Karpas-422 (cell line): Measurements from ENCODE around the gene PIAS1. TPM values are rescaled to one million over a fixed set of nuclear protein-coding genes. Genes with fewer than 3 reads are reported as not detected.
"Not testable (repeated sequence)": the region's sequence is repeated elsewhere in the genome, so short reads cannot be mapped to it uniquely, and the experiment has no call there.

ENCODE experiments used
- DNase-seq: peaks from one replicate; pipeline ENCODE4 v3.0.0-alpha.2; 2015
- H2AFZ ChIP-seq: fragments of 200-600 bp; sonication (generic); 2 replicates; pipeline ENCODE4 v1.6.1; 2014; ENCODE audit warnings: antibody characterized with exemption, low read length, mixed read lengths
- H3K27ac ChIP-seq: fragments of 200-600 bp; sonication (generic); 2 replicates; pipeline ENCODE4 v1.5.1; 2014; ENCODE audit warnings: mild to moderate bottlenecking, low read length, moderate library complexity
- H3K27me3 ChIP-seq: fragments of 200-600 bp; sonication (generic); 2 replicates; pipeline ENCODE4 v1.6.1; 2014; ENCODE audit warnings: low read length, mixed read lengths
- H3K36me3 ChIP-seq: fragments of 200-600 bp; sonication (generic); 2 replicates; pipeline ENCODE4 v1.6.1; 2014; ENCODE audit warnings: low read length, mixed read lengths; ENCODE audit not compliant: insufficient read depth
- H3K4me1 ChIP-seq: fragments of 200-600 bp; sonication (generic); 2 replicates; pipeline ENCODE4 v1.6.1; 2014; ENCODE audit warnings: mild to moderate bottlenecking, low read length, mixed read lengths
- H3K4me2 ChIP-seq: fragments of 200-600 bp; sonication (generic); 2 replicates; pipeline ENCODE4 v1.6.1; 2014; ENCODE audit warnings: low read length, low read depth, mild to moderate bottlenecking; ENCODE audit not compliant: poor library complexity, severe bottlenecking
- H3K4me3 ChIP-seq: fragments of 200-600 bp; sonication (generic); 2 replicates; pipeline ENCODE4 v1.5.1; 2014; ENCODE audit warnings: mild to moderate bottlenecking, antibody characterized with exemption, low read length, mixed read lengths
- H3K79me2 ChIP-seq: fragments of 200-600 bp; sonication (generic); 2 replicates; pipeline ENCODE4 v1.6.1; 2014; ENCODE audit warnings: mild to moderate bottlenecking, low read length, mixed read lengths
- H3K9ac ChIP-seq: fragments of 200-600 bp; sonication (generic); 2 replicates; pipeline ENCODE4 v1.6.0; 2014; ENCODE audit warnings: low read length
- H3K9me2 ChIP-seq: fragments of 200-600 bp; sonication (generic), shearing (Covaris generic); replicated peaks from 2 replicates; pipeline ENCODE4 v1.6.0; 2014; ENCODE audit warnings: mild to moderate bottlenecking, low read length, moderate library complexity; ENCODE audit not compliant: insufficient read depth
- H3K9me3 ChIP-seq: fragments of 300-700, 200-600 bp; sonication (generic); 2 replicates; pipeline ENCODE4 v1.6.1; 2014; ENCODE audit warnings: low read length, mixed read lengths
- H4K20me1 ChIP-seq: fragments of 200-600 bp; sonication (generic); 2 replicates; pipeline ENCODE4 v1.6.1; 2014; ENCODE audit warnings: mild to moderate bottlenecking, antibody characterized with exemption, low read length, low read depth; ENCODE audit not compliant: insufficient read depth
- total RNA-seq: library from RNA; depleted of rRNA; stranded (reverse); fragments of >200 nt; shearing (Covaris generic); gene quantifications from 2 replicates; pipeline ENCODE4 v1.2.3, GENCODE V29; 2014; ENCODE audit warnings: low replicate concordance

The PIAS1 gene
- total RNA-seq, 1 experiment from 2014 or later = 106 TPM

DNA sequence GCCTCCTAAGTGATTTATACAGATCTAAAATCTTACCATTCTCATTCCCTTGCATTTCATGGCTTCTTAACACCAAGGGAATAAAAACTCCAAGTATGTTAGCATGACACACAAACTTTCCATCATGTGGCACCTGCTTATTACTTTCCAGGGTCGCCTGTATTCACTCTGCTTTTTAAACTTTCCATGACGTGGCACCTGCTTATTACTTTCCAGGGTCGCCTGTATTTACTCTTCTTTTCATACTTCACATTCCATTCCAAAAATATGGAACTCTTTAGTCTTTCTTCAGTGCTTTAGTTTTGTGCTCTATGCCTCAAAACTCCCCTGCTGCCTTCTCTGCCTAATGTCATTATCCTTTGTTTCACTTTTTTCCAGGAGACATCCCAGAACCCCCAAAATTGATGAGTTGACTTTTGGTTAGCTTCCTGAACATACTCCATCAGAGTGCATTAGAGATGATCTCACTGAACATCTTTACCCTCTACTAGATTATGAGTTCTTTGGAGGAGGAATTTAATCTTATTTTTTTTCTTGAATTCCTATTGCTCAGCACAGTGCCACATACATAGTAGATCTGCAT, 104.0 kb downstream of the PIAS1 start:
- H3K27ac ChIP-seq = no peak overlapping the region
- H3K4me3 ChIP-seq = no peak overlapping the region
- peaks cover 54% of the 10 kb centered on the region for H3K79me2 ChIP-seq
- no peaks in the 10 kb centered on the region for H3K9me3 ChIP-seq
- no peak for DNase-seq
- H3K9ac ChIP-seq = no peak overlapping the region
- no peaks in the 10 kb centered on the region for H3K27me3 ChIP-seq
- H3K4me2 ChIP-seq = no peak overlapping the region
- H3K4me1 ChIP-seq = no peaks in the 10 kb centered on the region
- H2AFZ ChIP-seq = no peak overlapping the region
- peaks cover 70% of the 10 kb centered on the region for H3K36me3 ChIP-seq
- H4K20me1 ChIP-seq = no peaks in the 10 kb centered on the region
- no peaks in the 10 kb centered on the region for H3K9me2 ChIP-seq

DNA sequence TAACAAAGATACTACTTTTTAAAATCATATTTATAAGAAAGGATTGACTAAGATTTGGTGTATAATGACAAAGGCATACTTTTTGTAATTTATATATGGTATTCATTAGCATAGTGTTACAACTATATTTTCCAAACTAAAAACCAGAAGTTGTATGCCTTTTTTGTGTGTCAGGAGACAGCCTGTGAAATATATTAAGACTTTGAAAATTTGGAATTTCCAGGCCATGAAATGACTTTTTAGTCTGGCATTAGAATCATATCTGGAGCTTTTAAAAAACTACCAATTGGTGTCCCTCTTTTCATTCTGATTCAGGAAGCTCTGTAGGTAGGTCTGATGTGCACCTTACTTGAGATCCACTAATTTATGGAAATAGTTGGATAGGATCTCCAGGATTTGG, 109.1 kb downstream of the PIAS1 start:
- H3K9ac ChIP-seq = no peak overlapping the region
- no peak for DNase-seq
- H3K27me3 ChIP-seq = no peaks in the 10 kb centered on the region
- peaks cover 62% of the 10 kb centered on the region for H3K36me3 ChIP-seq
- 0 out of 2 replicates have a peak, but pooled peaks cover 2% of the 10 kb centered on the region for H3K4me1 ChIP-seq
- H3K4me2 ChIP-seq = no peak overlapping the region
- H3K27ac ChIP-seq = no peak overlapping the region
- H4K20me1 ChIP-seq = no peaks in the 10 kb centered on the region
- H3K9me2 ChIP-seq = no peaks in the 10 kb centered on the region
- H2AFZ ChIP-seq = no peak overlapping the region
- no peaks in the 10 kb centered on the region for H3K9me3 ChIP-seq
- H3K4me3 ChIP-seq = no peak overlapping the region
- H3K79me2 ChIP-seq = peaks cover 48% of the 10 kb centered on the region

DNA sequence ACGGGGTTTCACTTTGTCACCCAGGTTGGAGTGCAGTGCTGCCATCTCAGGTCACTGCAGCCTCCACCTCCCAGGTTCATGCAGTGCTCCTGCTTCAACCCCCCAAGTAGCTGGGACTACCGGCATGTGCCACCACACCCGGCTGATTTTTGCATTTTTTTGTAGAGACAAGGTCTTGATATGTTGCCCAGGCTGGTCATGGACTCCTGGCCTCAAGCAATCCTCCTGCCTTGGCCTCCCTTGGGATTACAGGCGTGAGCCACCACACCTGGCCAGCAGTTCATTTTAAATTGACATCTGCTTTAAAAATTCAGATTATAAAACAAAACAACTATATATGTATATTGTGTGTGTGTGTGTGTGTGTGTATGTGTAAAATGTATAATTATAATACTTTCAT, 112.7 kb downstream of the PIAS1 start:
- Histone ChIP-seq H2AFZ (no peak overlapping the region), H3K9me2 (no peaks in the 10 kb centered on the region), H3K9me3 (no peaks in the 10 kb centered on the region), H3K36me3 (peaks cover 30% of the 10 kb centered on the region; the same call in 1 of the 2 replicates), H3K4me3 (no peak overlapping the region), H3K27ac (no peak overlapping the region), H4K20me1 (no peaks in the 10 kb centered on the region), H3K79me2 (peaks cover 30% of the 10 kb centered on the region), H3K4me1 (0 out of 2 replicates have a peak, but pooled peaks cover 2% of the 10 kb centered on the region), H3K9ac (no peak overlapping the region), H3K27me3 (no peaks in the 10 kb centered on the region), H3K4me2 (no peak overlapping the region)
- no peak for DNase-seq

- H3K4me1 ChIP-seq, H3K9ac ChIP-seq, H4K20me1 ChIP-seq, DNase-seq, H3K9me2 ChIP-seq, H2AFZ ChIP-seq, H3K27ac ChIP-seq, H3K27me3 ChIP-seq, H3K4me3 ChIP-seq, H3K4me2 ChIP-seq, H3K9me3 ChIP-seq: not testable (repeated sequence)
- Histone ChIP-seq H3K36me3 (peaks cover 17% of the 10 kb centered on the region; the same call in 1 of the 2 replicates), H3K79me2 (peaks cover 13% of the 10 kb centered on the region)
Observed at GRCh38 chr15:68172037-68172436, 117.9 kb downstream of the PIAS1 start.

DNA sequence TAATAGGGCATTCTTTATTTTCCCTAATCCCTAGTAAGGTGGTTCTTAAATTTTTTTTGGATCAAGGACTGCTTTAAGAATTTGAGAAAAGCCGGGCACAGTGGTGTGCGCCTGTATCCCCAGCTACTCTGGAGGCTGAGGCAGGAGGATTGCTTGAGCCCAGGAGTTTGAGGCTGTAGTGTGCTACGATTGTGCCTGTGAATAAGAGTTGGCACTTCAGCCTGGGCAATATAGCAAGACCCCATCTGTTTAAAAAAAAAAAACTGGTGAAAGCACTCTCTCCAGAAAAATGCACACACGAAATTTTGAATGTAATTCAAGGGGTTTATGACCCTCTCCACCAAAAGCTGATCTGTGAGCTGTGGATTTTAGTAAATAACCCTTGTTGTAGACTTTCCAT, 119.0 kb downstream of the PIAS1 start:
- H3K36me3 ChIP-seq = peaks cover 22% of the 10 kb centered on the region; the same call in 1 of the 2 replicates

GRCh38 chr15:68175526-68175925, 121.4 kb downstream of the PIAS1 start:
- Histone ChIP-seq H3K79me2 (peaks cover 9% of the 10 kb centered on the region; the same call in 1 of the 2 replicates), H3K9ac (no peak overlapping the region), H3K4me2 (no peak overlapping the region), H3K27me3 (no peaks in the 10 kb centered on the region), H3K4me1 (no peaks in the 10 kb centered on the region), H4K20me1 (no peaks in the 10 kb centered on the region), H3K27ac (no peak overlapping the region), H2AFZ (no peak overlapping the region), H3K4me3 (no peak overlapping the region), H3K36me3 (peaks cover 30% of the 10 kb centered on the region; the same call in 1 of the 2 replicates), H3K9me2 (no peaks in the 10 kb centered on the region), H3K9me3 (no peaks in the 10 kb centered on the region)
- no peak for DNase-seq

More for the DNA sequence above, 119.0 kb downstream of the PIAS1 start:
- no peak overlapping the region for H3K4me3 ChIP-seq
- H3K4me1 ChIP-seq = no peaks in the 10 kb centered on the region
- DNase-seq = no peak
- no peaks in the 10 kb centered on the region for H4K20me1 ChIP-seq
- H3K27me3 ChIP-seq = no peaks in the 10 kb centered on the region
- no peak overlapping the region for H2AFZ ChIP-seq
- no peak overlapping the region for H3K9ac ChIP-seq
- no peaks in the 10 kb centered on the region for H3K9me2 ChIP-seq
- H3K27ac ChIP-seq = no peak overlapping the region
- H3K9me3 ChIP-seq = no peaks in the 10 kb centered on the region
- peaks cover 13% of the 10 kb centered on the region for H3K79me2 ChIP-seq
- H3K4me2 ChIP-seq = no peak overlapping the region

GRCh38 chr15:68176601-68177000, 122.5 kb downstream of the PIAS1 start:
- no peaks in the 10 kb centered on the region for H3K27me3 ChIP-seq
- no peak overlapping the region for H2AFZ ChIP-seq
- no peak overlapping the region for H3K4me2 ChIP-seq
- H3K79me2 ChIP-seq = peaks cover 5% of the 10 kb centered on the region; the same call in 1 of the 2 replicates
- H4K20me1 ChIP-seq = no peaks in the 10 kb centered on the region
- DNase-seq = no peak
- no peak overlapping the region for H3K9ac ChIP-seq
- no peaks in the 10 kb centered on the region for H3K4me1 ChIP-seq
- H3K9me3 ChIP-seq = no peaks in the 10 kb centered on the region
- H3K9me2 ChIP-seq = no peaks in the 10 kb centered on the region
- peaks cover 36% of the 10 kb centered on the region; the same call in 1 of the 2 replicates for H3K36me3 ChIP-seq
- H3K27ac ChIP-seq = no peak overlapping the region
- H3K4me3 ChIP-seq = no peak overlapping the region

DNA sequence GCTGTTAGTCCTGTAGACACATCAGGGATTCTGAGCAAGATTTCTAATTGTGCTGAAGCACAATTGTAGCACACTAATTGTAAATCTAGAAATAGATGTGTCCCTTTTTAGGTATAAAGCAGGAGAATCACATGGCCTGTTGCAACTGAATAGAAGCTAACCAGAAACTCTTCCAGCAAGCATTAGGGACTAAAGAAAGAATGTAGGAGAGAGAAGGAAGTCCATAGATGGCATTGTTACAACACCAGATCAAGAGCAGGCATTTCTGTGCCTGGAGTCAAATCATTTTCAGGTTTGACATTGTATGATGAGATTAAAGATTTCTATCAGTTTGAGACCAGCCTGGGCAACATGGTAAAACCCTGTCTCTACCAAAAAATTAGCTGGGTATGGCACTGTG, 123.6 kb downstream of the PIAS1 start:
- H3K4me1 ChIP-seq = no peaks in the 10 kb centered on the region
- H3K9me3 ChIP-seq = no peaks in the 10 kb centered on the region
- no peak overlapping the region for H3K4me3 ChIP-seq
- H3K4me2 ChIP-seq = no peak overlapping the region
- no peak for DNase-seq
- H2AFZ ChIP-seq = no peak overlapping the region
- no peaks in the 10 kb centered on the region for H3K27me3 ChIP-seq
- H3K9ac ChIP-seq = no peak overlapping the region
- H3K9me2 ChIP-seq = no peaks in the 10 kb centered on the region
- no peaks in the 10 kb centered on the region for H4K20me1 ChIP-seq
- peaks cover 38% of the 10 kb centered on the region; the same call in 1 of the 2 replicates for H3K36me3 ChIP-seq
- H3K79me2 ChIP-seq = peaks cover 1% of the 10 kb centered on the region; the same call in 1 of the 2 replicates
- H3K27ac ChIP-seq = no peak overlapping the region
